GM21529 (cell line): Measurements from ENCODE around the gene IRX4.

Source experiments
- ATAC-seq: cut with Tn5 transposase; IDR thresholded peaks from one replicate; pipeline ENCODE4 v1.9.1; 2021; ENCODE audit not compliant: unreplicated experiment

IRX4 gene

DNA sequence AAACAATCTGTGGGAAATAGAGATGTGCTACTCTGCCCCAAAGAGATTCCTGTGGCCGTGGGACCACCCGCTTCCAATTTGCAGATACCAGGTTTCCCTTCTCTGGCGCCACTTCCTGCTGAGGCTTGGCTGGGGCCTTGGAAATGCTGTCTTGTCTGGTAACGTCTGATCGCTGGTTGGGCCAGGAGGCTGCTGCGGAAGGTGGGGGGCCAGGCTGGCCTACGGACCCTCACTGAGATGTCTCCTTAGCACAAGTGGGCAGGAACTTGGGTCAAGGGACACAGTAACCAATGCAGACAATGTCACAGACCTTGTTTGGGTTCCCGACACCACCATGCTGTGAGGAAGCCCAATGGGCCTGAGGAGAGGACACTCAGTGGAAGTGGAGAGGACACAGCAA lies 31.7 kb upstream of the IRX4 start:
- ATAC-seq = no peak

DNA sequence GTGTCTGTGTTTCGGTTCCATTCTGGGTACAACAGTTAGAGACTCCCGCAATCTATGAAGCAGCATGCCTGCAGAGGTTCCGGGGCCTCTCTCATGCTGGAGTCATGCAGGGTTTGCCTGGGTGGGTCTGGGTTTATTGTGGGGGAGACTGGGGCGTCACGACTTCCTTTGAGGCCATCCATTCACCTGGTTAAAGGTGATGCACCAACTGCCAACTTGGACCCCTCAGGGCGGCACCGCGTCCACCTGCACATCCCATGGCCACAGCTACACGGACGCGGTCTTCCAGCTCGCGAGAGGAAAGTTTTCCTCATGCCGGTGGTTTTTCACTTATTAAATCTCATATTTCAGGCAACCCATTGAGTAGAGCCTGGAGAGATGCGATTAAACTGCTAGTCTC lies 30.9 kb upstream of the IRX4 start:
- ATAC-seq = no peak

DNA sequence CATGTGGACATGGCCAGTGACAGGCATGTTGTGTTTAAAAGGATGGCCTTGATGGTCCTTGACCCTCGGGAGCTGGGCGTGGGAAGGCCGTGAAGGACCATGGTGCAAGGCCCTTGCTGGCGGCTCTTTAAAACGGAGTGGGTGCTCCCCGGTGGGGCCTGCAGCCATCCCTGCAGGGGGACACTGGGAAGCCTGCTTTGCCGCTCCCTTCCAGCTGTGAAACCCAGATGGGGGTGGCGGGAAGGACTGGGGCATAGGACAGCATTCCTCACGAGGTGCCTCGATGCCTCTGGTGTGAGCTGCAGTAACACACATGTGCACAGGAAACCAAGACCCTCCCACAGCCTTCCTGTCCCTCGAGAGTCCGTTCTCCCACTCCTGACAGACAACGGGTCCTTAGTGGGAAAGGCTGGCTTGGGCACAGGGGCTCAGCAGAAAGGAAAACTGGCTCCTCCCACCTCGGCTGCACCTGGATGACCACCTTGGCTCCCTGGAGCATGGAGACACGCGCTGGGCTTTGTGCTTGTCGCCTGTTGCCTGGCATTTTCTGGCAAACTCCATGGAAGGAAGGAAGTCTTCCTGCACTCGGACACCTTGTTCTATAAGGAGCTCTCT lies 30.3 kb upstream of the IRX4 start:
- ATAC-seq = no peak

DNA sequence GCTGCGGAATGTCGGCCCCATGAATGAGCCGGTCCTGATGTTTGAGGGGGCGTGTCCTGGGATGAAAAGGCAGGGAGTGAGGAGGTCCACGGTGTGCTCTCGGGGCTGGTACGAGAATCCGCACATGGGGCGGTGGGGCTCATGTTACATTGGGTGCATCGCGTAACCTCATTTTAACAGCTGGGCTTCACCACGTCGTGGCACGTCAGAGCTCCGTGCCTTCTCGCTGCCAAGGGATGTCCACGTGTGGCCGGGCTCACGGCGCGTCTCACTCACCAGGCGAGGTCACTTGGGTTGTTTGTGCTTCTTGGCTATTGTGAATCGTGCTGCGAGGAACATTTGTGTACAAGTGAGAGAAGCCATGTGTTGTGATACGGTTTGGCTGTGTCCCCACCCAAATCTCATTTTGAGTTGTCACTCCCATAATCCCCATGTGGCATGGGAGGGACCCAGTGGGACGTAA lies 29.1 kb upstream of the IRX4 start:
- no peak for ATAC-seq

DNA sequence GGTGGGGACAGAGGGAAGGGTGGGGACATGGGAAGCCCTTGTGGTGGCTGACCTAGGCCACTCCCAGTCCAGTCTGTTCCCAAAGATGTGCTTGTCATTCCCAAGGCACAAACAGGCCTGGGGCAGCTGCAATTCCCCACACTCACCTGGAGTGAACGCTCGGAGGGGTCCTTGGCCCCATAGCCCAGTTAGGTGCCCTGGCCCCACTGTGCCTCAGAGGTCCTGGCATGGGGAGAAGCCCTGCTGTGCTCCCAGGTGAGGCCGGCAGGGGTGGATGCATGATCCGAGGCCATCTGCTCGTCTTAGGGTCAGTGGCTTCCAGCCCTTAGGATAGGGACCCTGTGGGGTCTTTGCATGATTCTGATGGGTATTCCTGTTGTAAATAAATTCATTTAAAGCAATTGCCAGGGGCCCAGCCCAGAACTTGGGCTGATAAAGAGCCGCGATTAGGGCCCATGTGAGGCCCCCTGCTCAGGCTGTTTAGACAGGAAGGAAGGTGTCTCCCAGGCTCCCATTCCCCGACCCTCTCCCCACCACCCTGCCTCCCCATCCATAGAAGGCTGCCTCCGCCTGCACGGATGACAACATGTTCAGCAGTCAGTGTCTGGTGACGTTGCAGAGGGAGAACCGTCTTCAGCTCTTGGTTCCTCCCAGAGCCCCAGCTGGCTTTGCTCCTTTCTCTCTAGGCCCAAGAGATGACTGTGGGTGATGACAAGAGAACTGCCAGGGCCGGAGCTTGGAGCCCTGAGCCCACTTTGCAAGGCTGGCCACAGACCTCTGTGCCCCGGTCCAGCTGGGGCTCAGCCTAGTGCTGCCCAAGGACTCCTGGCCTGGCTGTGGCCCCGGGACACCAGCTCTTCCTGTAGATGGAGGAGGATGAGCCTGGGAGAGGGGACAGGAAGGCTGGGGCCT lies 28.4 kb upstream of the IRX4 start:
- no peak for ATAC-seq

DNA sequence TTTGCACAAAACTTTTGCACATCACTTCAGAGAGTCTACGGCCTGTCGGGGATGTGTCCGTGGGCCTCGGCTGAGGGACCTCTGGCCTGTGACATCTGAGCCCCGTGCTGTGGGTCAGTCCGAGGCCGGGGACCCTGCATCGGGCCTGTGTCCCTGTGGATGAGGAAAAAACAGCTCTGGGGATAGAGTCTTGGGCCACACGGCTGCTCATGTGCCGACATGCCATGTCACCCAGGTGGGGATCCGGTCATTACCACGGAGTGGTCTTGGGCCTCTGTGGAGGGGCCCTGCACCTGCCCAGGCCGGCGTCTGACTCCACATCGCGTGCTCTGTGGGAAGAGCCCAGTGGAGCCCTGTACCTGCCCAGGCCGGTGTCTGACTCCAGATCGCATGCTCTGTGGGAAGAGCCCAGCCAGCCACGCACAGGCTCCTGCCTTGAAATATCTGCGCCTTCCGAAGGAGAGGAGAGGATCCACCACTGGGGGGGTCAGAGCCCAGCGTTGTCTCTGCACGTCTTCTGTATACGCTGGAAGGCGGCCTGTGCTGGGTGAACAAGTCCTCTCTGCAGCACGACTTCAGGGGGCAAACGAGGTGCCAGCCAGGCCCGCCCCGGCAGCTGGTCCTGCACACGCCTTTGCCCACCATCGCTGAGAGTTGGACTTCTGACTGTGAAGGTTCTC lies 27.5 kb upstream of the IRX4 start:
- no peak for ATAC-seq

DNA sequence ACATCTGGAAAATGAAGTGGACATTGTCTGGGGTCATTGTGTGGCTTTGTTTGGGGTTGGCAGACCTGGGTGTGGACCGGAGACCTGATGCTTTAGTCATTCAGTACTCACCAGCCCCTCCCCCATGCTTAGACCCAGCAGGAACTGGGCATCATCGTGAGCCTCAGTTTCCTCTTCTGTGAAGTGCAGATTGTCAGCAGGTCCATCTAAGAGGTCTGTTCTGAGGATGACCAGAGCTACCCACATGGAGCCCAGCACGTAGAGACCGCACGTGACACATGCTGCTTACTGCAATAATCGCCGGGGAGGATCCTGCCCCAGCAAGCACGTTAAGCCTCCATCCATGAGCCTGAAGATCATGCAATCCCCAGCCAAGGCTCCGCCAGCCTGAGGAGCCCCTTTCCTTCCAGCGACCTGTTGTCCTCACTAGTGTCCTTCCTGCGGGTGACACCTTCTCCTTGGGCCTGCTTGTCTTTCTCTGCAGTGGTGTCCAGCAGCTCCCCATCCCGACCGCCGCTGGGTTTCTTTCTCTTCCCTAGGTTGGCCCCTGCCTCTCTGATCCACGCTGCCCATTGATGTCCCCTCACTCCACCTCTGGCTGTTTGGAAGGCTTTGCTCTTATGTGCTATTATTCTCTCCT lies 26.7 kb upstream of the IRX4 start:
- ATAC-seq = no peak

DNA sequence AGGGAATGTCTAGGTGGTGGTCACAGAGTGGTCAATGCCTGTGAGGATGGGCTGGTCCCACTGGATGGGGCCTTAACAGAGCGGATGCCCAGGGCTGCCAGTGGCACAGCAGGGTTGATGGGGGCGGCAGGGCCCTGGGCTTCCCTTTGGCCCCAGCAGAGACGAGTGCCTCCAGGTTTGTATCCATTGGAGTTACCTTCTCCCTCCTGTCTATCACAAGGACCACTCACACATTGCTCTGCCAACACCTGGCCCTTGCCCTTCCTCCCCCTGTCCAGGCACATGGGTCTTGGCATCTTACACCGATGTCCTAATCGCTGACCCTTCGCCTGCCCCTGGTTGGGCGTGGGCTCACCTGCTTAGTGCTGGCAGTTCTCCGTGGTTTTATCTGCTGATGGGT lies 26.2 kb upstream of the IRX4 start:
- no peak for ATAC-seq

DNA sequence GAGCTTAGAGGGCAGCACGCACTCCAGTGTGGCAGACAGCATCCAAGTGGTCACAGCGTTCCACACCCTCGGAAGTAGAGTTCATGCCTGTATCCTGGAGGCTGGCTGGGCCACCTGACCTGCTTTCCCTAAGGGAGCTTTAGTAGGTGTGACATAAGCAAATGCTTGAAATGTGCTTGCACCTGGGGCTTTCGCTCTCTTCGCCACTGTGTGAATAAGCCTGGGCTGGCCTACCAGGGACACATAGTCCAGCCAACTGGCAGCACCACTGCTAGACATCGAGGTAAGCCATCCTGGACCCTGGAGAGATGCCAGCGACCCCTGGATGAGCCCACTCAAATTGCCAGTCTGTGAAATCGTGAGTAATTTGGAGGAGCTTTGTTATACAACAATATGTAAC lies 24.9 kb upstream of the IRX4 start:
- ATAC-seq = no peak

DNA sequence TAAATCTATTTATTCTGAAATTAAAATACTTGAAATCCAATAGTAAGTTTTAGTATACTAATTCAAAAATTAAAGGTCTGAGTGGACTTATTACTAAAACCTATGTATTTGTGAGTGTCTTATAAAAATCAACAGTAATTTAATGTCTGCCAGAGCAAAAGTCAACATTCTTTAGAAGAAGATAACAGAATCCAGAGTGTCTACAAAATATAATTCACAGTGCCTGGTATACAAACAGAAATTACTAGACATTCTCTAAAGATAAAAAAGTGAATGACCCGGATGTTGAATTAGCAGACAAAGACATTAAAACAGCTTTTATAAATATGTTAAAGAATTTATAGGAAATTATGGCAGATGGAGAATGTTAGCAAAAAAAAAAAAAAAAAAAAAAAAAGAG lies 22.4 kb upstream of the IRX4 start:
- no peak for ATAC-seq

DNA sequence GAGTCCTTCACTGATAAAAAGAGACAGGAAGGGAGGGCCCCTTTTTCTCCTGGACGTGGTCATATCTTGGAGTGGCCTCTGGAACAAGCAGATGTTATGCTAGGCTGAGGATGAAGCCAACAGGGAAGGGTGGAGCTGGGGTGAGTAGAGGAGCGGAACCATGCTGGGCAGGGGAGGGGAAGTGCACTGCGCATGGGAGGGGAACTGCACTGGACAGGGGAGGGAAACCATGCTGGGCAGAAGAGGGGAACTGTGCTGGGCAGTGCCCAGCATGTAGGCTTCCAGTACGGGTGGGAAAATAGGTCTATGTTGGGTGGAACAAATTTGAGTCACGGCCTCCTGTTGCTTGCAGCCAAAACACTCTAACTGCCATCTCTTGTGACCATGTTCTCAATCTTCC lies 19.3 kb upstream of the IRX4 start:
- ATAC-seq = no peak

DNA sequence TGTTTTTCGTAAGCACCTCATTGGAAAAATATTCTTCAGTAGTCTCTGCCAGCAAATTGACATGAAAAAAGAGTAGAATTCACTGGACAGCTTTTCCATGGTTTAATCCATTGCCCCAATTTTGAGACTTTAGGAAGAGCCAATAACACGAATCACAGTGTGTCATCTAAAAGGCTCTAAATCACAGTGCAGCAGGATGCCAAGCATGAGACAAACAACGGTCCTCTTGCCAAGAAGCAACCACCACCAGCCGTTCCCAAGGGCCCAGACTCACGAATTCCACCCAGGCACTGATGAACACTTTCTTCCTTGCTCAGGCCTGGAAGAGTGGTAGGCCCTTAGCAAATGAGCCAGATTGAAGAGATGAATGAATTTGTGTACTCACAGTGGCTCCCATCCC lies 18.3 kb upstream of the IRX4 start:
- ATAC-seq = no peak

DNA sequence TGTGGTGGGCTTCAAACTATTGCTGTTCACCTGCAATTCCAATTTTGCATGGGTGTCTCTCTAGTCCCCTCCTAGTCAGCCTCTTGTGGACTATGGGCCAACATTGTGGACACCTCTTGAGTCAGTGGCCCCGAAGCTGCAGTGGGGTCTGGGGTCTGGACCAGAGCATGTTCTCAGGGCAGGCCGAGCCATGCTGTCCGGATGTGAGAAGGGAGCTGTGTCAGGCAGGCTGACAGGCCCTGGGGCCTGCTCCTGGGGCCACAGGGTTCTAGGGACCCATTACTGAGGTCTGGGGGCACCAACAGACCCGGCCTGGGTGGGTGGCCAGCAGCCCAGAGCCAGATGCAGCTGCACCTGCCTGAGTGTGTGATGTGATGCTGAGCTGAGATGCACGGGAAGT lies 16.5 kb upstream of the IRX4 start:
- ATAC-seq = no peak

DNA sequence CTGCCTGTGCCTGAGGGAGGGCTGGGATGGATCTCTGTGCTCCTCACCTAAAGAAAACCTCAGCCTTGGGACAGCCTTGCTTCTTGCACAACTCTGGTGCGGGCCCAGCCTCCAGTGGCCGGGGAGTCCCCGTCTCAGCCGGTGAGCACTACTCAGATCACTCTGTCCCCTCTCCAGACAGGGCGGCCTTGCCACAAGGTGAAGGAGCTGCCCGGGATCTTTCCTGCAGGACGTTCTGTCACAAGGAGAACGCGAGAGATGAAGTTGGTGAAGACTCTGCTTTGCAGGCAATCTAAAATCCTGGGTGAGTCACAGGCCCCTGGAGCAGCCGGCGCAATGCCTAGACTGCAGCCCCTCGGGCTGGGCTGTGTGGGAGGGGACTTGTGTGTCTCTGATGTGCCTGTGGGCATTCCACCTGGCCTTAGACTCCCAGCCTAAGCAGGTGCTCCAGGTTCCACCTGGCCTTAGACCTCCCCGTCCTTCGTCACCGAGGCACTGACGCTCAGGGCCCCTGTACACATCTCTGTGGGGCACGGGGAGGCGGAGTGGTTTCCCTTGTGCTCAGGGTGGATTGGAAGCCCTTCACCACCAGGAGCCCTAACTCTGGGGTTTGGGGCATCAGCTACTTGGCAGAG lies 15.2 kb upstream of the IRX4 start:
- ATAC-seq = no peak

DNA sequence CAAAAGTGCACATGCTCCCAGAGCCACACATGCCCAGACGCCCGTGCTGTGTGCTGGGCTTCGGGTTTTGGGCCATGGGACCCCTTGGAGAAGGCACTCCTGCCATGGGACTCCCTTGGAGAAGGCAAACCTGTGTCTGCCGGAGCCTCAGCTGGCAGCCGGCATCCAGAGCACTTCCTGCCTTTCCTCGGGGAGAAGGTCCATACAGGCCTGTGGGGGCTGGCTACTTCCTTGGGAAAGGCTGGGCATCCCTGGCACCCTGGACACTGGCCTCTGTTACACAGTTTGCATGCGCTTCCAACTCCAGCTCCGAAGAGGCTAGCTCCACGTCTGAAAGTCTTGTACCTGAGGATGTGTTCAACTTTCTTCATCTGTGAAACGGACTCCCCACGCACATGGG lies 14.7 kb upstream of the IRX4 start:
- ATAC-seq = no peak

DNA sequence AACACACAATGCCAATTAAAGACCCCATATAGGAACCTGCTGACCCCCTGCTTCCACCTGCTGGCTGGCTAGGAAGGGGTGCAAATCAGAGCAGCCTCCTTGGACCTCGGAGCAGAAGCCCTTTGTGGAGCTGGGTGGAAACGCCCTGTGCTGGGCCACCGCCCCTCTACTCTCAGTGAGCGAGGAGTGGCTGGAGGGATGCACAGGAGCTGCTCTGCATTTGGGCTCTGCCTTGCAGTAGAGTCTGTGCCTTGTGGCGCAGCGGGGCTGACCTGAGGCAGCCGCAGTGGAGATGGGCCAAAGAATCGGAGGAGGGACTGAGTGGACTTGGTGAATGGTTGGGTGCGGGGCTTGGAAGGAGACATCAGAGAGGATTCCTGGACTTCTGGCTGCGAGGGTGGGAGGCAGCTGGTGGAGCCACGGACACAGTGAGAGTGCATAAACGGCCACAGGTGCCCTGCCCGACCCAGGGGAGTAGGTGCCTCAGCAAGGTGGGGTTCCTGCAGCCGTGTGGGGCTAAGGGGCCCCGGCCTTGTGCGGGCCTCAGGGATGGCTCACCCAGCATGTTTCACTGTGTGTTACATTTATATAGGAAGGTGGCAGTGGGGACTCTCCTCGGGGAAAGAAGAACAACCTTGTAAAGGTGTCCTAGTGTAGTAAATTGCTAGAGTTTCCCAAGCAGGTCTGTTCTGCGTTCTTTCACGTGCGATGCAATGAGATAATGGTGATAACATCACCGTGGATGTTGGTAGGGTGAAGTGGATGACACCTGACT lies 14.1 kb upstream of the IRX4 start:
- no peak for ATAC-seq

DNA sequence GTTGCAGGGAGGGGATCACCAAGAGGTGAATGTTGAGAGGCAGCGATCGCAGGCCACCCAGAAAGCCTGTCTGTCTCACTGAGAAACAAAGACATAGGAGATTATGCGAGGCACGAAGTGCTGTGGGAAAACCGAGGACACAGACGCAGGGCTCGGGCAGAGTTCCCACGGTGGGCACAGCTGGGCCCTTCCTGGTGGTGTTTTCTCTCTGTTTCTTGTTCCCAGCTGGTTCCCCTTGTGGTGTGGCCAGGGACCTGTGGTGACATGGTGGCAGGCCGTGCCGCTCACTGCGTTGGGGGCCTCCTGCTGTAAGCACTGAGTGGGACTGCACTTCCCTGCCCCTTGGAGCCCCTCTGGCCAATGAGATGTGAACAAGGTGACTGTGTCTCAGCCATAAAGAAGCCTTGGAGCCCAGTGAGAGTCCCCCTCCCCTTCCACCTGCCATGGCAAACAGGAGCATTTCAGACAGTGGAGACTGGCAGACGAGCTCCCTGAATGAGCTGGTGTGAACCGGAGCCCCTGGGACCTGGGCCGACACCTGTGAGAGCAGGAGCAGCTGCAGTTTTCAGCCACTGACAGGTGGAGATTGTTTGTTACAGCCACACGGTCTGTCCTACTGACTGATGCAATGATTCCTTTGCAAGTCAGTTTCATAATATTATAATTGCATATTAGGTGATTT lies 13.2 kb upstream of the IRX4 start:
- ATAC-seq = no peak

DNA sequence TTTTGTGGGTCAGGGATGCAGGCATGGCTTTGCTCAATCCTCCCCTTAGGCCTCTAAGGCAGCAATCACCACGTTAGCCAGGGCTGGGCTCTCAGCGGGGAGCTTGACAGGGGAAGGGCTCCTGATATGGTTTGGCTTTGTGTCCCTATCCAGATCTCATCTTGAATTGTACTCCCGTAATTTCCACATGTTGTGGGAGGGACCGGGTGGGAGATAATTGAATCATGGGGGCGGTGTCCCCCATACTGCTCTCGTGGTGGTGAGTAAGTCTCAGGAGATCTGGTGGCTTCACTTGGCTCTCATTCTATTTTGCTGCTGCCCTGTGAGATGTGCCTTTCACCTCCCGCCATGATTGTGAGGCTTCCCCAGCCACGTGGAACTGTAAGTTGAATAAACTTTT lies 11.5 kb upstream of the IRX4 start:
- no peak for ATAC-seq

DNA sequence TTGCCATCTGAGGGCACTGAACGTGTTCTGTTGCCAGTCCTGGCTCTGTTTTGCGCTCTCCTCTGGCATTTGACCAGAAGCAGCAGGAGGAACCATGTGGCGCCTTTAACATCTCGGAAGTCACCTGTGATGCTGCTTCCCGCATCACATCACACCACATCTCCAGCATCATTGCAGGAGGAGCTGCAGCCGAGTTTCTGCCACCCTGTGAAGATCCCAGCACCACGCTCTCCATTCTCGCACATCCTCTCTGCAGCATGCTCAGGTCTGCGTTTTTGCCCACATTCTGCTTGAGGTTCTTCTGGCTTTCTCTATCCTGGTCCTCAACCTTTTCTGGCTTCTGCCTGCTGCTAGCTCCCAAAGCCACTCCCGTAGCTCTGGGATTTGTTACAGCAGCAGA lies 11.0 kb upstream of the IRX4 start:
- no peak for ATAC-seq
